Natural killer cell (primary cell): ENCODE measurements around the gene ADSS1. TPM values are rescaled to one million over a fixed set of nuclear protein-coding genes. Genes with fewer than 3 reads are reported as not detected.

Experiments used
- ATAC-seq, 3 donors: fragments of 150-1000 bp in 2 of 3; fragments of 200-7000 bp in 1 of 3; cut with Tn5 transposase; 1 replicate in 1 of 3; 2 replicates in 2 of 3; pipeline ENCODE4 v1.10.0; 2021; ENCODE audit warnings: mild to moderate bottlenecking in 2 of 3, moderate library complexity in 2 of 3
- DNase-seq, 2 donors: peaks; one replicate each; pipeline versions ENCODE4 v3.0.0 to v3.0.0-alpha.2; 2013 to 2021; ENCODE audit warnings: mixed read lengths in 1 of 2
- H3K27ac ChIP-seq: one replicate; pipeline ENCODE4 v1.5.1; 2013; ENCODE audit warnings: mild to moderate bottlenecking, low read length
- H3K27me3 ChIP-seq: one replicate; pipeline ENCODE4 v1.6.1; 2013; ENCODE audit warnings: low read length; ENCODE audit not compliant: control insufficient read depth, insufficient read depth
- H3K36me3 ChIP-seq: one replicate; pipeline ENCODE4 v1.6.1; 2013; ENCODE audit warnings: low read length; ENCODE audit not compliant: control insufficient read depth, insufficient read depth
- H3K4me1 ChIP-seq: one replicate; pipeline ENCODE4 v1.6.1; 2013; ENCODE audit warnings: low read length; ENCODE audit not compliant: control insufficient read depth, insufficient read depth
- H3K4me3 ChIP-seq: one replicate; pipeline ENCODE4 v1.5.1; 2013; ENCODE audit warnings: low read length
- H3K9me3 ChIP-seq: one replicate; pipeline ENCODE4 v1.6.1; 2013; ENCODE audit warnings: low read length; ENCODE audit not compliant: control insufficient read depth, insufficient read depth
- H3K27ac Mint-ChIP-seq, 2 donors: one replicate each; pipeline ENCODE4 v1.8.0; 2022; ENCODE audit warnings: mild to moderate bottlenecking in 2 of 2, mixed read lengths in 2 of 2, moderate library complexity in 1 of 2
- H3K27me3 Mint-ChIP-seq, 2 donors: one replicate each; pipeline ENCODE4 v1.8.0; 2022; ENCODE audit warnings: low read depth in 2 of 2, mixed read lengths in 2 of 2
- H3K36me3 Mint-ChIP-seq: one replicate; pipeline ENCODE4 v1.8.0; 2022; ENCODE audit warnings: mixed read lengths
- H3K4me1 Mint-ChIP-seq, 2 donors: one replicate each; pipeline ENCODE4 v1.8.0; 2022; ENCODE audit warnings: mixed read lengths in 2 of 2
- H3K4me3 Mint-ChIP-seq: one replicate; pipeline ENCODE4 v1.8.0; 2022; ENCODE audit warnings: mild to moderate bottlenecking, moderate library complexity, mixed read lengths
- H3K9me3 Mint-ChIP-seq, 2 donors: one replicate each; pipeline ENCODE4 v1.8.0; 2022; ENCODE audit warnings: mixed read lengths in 2 of 2
- WGBS: methylation state at CpG from one replicate; pipeline ENCODE4 v1.1.7; 2013; ENCODE audit warnings: missing lambda C conversion rate; ENCODE audit not compliant: insufficient coverage; 5-methylcytosine and 5-hydroxymethylcytosine counted together
- intact Hi-C: fragments of 100-400 bp; cut with micrococcal nuclease; formaldehyde crosslinking; loops from one replicate; pipeline ENCODE4 v1.14.2; 2022
- total RNA-seq, 4 donors: library from RNA; stranded (reverse); fragments of 120-200 nt in 1 of 4; gene quantifications; one replicate each; pipeline versions ENCODE4 v1.2.3 to v1.2.4, GENCODE V29; 2013 to 2022
- TF ChIP-seq, protein P1 (sequence below): fragments of 200-600 bp; IDR thresholded peaks from one replicate; pipeline ENCODE4 v1.8.0; 2022; ENCODE audit warnings: antibody characterized with exemption

ADSS1 gene
- total RNA-seq, 3 donors from 2014 or later (not counting 1 experiment from before 2014, with no cell fraction given), result 2.1 to 2.7 (median 2.5) TPM

DNA sequence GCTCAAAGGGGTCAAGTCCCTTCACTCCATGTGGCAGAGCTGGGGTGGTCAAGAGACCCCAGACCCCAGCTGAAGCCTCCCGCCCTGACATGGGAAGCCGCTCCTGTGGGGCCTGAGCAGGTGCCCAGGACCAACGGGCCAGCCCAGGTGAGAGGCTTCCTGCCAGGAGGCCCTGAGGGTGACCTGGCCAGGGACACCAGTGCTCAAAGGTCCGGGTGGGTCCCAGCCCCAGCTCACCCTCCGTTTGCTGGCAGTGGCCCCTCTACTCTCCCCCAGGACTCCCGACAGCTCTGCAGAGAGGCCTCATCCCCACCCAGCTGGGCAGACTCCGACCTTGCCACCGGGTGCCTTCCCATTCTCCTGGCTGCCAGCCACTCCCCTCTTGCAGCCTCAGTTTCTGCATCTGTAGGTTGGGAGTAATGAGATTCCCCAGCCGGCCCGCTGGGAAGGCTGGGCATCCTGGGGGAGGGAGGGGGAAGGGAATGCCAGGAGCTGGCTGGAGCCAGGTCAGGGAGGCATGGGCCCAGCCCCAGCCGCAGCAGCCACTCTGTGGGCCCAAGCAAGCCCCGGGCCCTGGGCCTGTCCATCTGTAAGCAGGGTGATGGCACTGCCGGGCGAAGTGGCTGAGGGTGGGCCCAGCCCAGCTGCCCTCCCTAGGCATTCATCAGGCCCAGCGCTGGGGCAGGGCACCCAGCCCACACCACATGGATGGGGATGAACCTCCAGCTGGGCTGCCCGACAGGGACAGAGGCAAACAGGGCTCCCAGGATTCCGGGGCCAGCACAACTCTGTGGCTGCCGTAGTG is 44.9 kb upstream of the ADSS1 start:
- Histone ChIP-seq H3K27ac (no peak overlapping the region), H3K36me3 (no peaks in the 10 kb centered on the region), H3K4me3 (no peak overlapping the region), H3K9me3 (no peaks in the 10 kb centered on the region), H3K4me1 (peaks cover 36% of the 10 kb centered on the region), H3K27me3 (peaks cover 4% of the 10 kb centered on the region)
- peak overlapping the region in 1 of 2 donors; percentile 88 for H3K27ac Mint-ChIP-seq
- no peak overlapping the region for H3K4me3 Mint-ChIP-seq
- H3K27me3 Mint-ChIP-seq, result peaks cover 8 to 31% of the 10 kb centered on the region in 2 donors
- intact Hi-C loops, result no loop called here
- H3K9me3 Mint-ChIP-seq, result no peaks in the 10 kb centered on the region
- DNase-seq (no peak), ATAC-seq (no peak)
- WGBS, result 95% methylated on average over 18 of the region's 18 CpGs
- peaks cover 2 to 21% of the 10 kb centered on the region in 2 donors for H3K4me1 Mint-ChIP-seq
- TF ChIP-seq, protein P1, sequence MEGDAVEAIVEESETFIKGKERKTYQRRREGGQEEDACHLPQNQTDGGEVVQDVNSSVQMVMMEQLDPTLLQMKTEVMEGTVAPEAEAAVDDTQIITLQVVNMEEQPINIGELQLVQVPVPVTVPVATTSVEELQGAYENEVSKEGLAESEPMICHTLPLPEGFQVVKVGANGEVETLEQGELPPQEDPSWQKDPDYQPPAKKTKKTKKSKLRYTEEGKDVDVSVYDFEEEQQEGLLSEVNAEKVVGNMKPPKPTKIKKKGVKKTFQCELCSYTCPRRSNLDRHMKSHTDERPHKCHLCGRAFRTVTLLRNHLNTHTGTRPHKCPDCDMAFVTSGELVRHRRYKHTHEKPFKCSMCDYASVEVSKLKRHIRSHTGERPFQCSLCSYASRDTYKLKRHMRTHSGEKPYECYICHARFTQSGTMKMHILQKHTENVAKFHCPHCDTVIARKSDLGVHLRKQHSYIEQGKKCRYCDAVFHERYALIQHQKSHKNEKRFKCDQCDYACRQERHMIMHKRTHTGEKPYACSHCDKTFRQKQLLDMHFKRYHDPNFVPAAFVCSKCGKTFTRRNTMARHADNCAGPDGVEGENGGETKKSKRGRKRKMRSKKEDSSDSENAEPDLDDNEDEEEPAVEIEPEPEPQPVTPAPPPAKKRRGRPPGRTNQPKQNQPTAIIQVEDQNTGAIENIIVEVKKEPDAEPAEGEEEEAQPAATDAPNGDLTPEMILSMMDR, result no peak
- H3K36me3 Mint-ChIP-seq, result no peaks in the 10 kb centered on the region

GRCh38 chr14:104680056-104680805 is 43.8 kb upstream of the ADSS1 start:
- H3K36me3 Mint-ChIP-seq, result no peaks in the 10 kb centered on the region
- H3K27ac ChIP-seq, result no peak overlapping the region
- H3K27me3 ChIP-seq, result peaks cover 4% of the 10 kb centered on the region
- no peaks in the 10 kb centered on the region for H3K9me3 ChIP-seq
- 89% methylated on average over 21 of the region's 21 CpGs for WGBS
- H3K4me3 Mint-ChIP-seq, result peak overlapping the region; percentile 45
- intact Hi-C loops, result no loop called here
- peaks cover 5 to 25% of the 10 kb centered on the region in 2 donors for H3K27me3 Mint-ChIP-seq
- no peak overlapping the region for H3K27ac Mint-ChIP-seq
- TF ChIP-seq, protein P1, result no peak
- no peaks in the 10 kb centered on the region for H3K36me3 ChIP-seq
- H3K4me1 Mint-ChIP-seq, result peaks cover 0 to 22% of the 10 kb centered on the region in 2 donors
- H3K4me1 ChIP-seq, result peaks cover 36% of the 10 kb centered on the region
- H3K9me3 Mint-ChIP-seq, result no peaks in the 10 kb centered on the region
- ATAC-seq (no peak), DNase-seq (no peak)
- H3K4me3 ChIP-seq, result no peak overlapping the region

DNA sequence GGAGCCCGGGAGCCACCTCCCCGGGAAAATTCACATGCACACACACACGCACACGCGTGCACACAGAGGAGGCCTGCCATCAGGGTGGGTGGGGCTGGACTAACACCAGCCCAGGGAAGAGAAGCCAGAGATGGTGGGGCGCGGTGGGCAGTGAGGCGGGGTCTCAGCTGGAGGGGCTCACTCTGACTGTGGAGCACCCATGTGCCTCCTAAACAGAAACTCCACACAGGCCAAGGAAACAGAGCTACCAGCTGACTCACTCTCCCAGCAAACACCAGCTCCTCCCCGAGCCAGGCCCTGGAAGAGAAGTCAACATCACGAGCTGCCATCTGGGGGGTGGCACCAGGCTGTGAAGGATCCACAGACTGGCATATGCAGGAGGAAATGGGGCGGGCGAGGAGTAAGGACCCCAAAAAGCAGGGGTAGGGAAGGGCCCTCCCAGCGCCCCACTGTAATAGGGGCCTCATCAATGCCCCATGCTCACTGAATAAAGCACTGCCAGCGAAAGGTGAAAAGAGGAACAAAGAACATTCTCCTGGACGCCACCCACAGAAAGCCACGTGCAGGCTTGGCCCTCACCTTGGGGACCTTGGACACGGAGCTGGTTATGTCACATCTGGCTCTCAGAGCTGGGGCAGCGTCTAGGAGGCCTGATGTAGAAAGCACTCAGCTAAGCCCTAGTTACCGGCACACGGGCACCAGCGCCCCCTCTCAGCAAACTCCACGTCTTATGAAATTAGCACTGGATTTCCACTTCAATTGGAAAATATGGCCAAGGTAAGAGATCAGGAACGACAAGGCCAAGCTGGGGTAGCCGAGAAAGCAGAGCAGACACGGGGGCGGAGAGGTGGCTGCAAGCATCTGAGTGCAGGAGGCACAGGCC is 43.0 kb upstream of the ADSS1 start:
- TF ChIP-seq, protein P1, result no peak
- no peak overlapping the region for H3K4me3 Mint-ChIP-seq
- H3K27me3 Mint-ChIP-seq, result peaks cover 5 to 20% of the 10 kb centered on the region in 2 donors
- H3K9me3 ChIP-seq, result no peaks in the 10 kb centered on the region
- no peaks in the 10 kb centered on the region for H3K36me3 ChIP-seq
- H3K4me1 Mint-ChIP-seq, result peaks cover 0 to 24% of the 10 kb centered on the region in 2 donors
- no peak overlapping the region for H3K27ac Mint-ChIP-seq
- no peak overlapping the region for H3K27ac ChIP-seq
- H3K27me3 ChIP-seq, result peaks cover 4% of the 10 kb centered on the region
- H3K9me3 Mint-ChIP-seq, result no peaks in the 10 kb centered on the region
- peaks cover 36% of the 10 kb centered on the region for H3K4me1 ChIP-seq
- no peak overlapping the region for H3K4me3 ChIP-seq
- ATAC-seq, result no peak
- H3K36me3 Mint-ChIP-seq, result no peaks in the 10 kb centered on the region
- DNase-seq, result no peak
- 73% methylated on average over 26 of the region's 26 CpGs for WGBS
- intact Hi-C loops, result no loop called here
